Activated naive CD8-positive, alpha-beta T cell treated with anti-CD3 and anti-CD28 coated beads for 36 hours (primary cell): ENCODE measurements around the gene SBNO1. TPM values are rescaled to one million over a fixed set of nuclear protein-coding genes. Genes with fewer than 3 reads are reported as not detected.
"Not testable (repeated sequence)": the region's sequence is repeated elsewhere in the genome, so short reads cannot be mapped to it uniquely, and the experiment has no call there.

Experiments used
- DNase-seq: peaks from one replicate; pipeline ENCODE4 v3.0.0; 2021
- H3K27ac Mint-ChIP-seq: one replicate; pipeline ENCODE4 v1.8.0; 2022; ENCODE audit warnings: mild to moderate bottlenecking, moderate library complexity, mixed read lengths
- H3K27me3 Mint-ChIP-seq: one replicate; pipeline ENCODE4 v1.8.0; 2022; ENCODE audit warnings: mild to moderate bottlenecking, mixed read lengths
- H3K36me3 Mint-ChIP-seq: one replicate; pipeline ENCODE4 v1.8.0; 2021; ENCODE audit warnings: mild to moderate bottlenecking, mixed read lengths
- H3K4me1 Mint-ChIP-seq: one replicate; pipeline ENCODE4 v1.8.0; 2021; ENCODE audit warnings: mixed read lengths
- H3K4me3 Mint-ChIP-seq: one replicate; pipeline ENCODE4 v1.8.0; 2022; ENCODE audit warnings: mild to moderate bottlenecking, moderate library complexity, mixed read lengths
- H3K9me3 Mint-ChIP-seq: one replicate; pipeline ENCODE4 v1.8.0; 2022; ENCODE audit warnings: mixed read lengths
- total RNA-seq, 2 experiments: library from RNA; stranded (reverse); gene quantifications; one replicate each; pipeline ENCODE4 v1.2.3, GENCODE V29; 2021

The SBNO1 gene
- total RNA-seq, 2 experiments from 2014 or later = 50.8 to 50.9 TPM

DNA sequence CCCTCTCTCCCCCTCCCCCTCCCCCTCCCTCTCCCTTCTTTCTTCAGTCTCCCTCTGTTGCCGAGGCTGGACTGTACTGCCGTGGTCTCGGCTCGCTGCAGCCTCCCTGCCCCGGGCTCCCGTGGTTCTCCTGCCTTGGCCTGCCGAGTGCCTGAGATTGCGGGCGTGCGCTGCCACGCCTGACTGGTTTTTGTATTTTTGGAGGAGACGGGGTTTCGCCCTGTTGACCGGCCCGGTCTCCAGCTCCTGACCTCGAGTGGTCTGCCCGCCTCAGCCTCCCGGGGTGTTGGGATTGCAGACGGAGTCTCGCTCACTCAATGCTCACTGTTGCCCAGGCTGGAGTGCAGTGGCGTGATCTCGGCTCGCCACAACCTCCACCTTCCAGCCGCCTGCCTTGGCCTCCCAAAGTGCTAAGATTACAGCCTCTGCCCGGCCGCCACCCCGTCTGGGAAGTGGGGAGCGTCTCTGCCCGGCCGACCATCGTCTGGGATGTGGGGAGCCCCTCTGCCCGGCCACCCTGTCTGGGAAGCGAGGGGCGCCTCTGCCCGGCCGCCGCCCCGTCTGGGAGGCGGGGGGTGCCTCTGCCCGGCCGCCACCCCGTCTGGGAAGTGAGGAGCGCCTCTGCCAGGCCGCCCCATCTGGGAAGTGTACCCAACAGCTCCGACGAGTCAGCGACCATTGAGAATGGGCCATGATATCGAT is 7.2 kb upstream of the SBNO1 start:
- not testable (repeated sequence) for H3K4me1 Mint-ChIP-seq, DNase-seq, H3K27ac Mint-ChIP-seq, H3K4me3 Mint-ChIP-seq, H3K27me3 Mint-ChIP-seq, H3K9me3 Mint-ChIP-seq, H3K36me3 Mint-ChIP-seq

DNA sequence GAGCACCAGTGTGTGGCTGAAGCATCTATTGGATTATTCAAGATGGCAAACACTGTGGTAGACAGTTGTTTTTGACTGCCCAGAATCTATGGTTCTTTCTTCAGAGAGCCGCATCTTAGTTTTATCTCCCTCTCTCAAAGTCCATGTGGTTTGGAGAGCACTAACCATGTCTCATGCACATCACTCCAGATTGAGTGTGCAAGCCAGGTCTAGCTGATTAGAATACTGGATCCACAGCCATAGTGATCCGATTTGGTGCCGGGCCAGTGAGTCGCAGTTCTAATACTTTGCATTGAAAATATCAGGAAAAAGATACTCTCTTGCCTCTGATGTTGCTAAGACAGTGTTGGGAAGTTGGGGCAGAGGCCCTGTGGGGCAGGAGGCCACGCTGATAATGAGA is 4.6 kb upstream of the SBNO1 start:
- Mint-ChIP-seq H3K4me3 (no peak overlapping the region), H3K36me3 (no peaks in the 10 kb centered on the region), H3K27ac (no peak overlapping the region), H3K27me3 (no peaks in the 10 kb centered on the region), H3K4me1 (peaks cover 3% of the 10 kb centered on the region), H3K9me3 (no peaks in the 10 kb centered on the region)
- DNase-seq = no peak

DNA sequence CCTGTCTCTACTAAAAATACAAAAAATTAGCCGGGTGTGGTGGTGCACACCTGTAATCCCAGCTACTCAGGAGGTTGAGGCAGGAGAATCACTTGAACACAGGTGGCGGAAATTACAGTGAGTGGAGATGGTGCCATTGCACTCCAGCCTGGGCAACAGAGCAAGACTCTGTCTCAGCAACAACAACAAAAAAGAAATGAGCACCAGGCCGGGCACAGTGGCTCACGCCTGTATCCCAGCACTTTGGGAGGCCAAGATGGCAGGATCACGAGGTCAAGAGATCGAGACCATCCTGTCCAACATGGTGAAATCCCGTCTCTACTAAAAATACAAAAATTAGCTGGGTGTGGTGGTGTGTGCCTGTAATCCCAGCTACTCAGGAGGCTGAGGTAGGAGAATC is 3.8 kb upstream of the SBNO1 start:
- H3K4me3 Mint-ChIP-seq, H3K36me3 Mint-ChIP-seq, H3K4me1 Mint-ChIP-seq, H3K27me3 Mint-ChIP-seq, DNase-seq, H3K9me3 Mint-ChIP-seq, H3K27ac Mint-ChIP-seq: not testable (repeated sequence)

DNA sequence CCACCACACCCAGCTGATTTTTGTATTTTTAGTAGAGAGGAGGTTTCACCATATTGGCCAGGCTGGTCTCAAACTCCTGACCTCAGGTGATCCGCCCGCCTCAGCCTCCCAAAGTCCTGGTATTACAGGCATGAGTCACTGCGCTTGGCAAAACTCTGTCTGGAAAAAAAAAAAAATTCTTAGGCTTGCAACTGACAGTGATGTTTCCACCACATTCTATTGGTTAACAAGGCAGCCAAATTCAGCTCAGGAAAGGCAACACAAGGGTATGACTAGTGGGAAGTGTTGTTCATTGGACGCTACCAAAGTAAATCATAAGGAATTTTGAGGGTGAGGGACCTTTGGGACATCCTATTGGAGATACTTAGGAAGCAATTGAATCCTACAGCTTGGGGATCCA is 2.9 kb upstream of the SBNO1 start:
- Mint-ChIP-seq H3K4me1 (peaks cover 12% of the 10 kb centered on the region), H3K27ac (no peak overlapping the region), H3K4me3 (no peak overlapping the region), H3K36me3 (peaks cover 1% of the 10 kb centered on the region), H3K9me3 (no peaks in the 10 kb centered on the region), H3K27me3 (no peaks in the 10 kb centered on the region)
- no peak for DNase-seq

DNA sequence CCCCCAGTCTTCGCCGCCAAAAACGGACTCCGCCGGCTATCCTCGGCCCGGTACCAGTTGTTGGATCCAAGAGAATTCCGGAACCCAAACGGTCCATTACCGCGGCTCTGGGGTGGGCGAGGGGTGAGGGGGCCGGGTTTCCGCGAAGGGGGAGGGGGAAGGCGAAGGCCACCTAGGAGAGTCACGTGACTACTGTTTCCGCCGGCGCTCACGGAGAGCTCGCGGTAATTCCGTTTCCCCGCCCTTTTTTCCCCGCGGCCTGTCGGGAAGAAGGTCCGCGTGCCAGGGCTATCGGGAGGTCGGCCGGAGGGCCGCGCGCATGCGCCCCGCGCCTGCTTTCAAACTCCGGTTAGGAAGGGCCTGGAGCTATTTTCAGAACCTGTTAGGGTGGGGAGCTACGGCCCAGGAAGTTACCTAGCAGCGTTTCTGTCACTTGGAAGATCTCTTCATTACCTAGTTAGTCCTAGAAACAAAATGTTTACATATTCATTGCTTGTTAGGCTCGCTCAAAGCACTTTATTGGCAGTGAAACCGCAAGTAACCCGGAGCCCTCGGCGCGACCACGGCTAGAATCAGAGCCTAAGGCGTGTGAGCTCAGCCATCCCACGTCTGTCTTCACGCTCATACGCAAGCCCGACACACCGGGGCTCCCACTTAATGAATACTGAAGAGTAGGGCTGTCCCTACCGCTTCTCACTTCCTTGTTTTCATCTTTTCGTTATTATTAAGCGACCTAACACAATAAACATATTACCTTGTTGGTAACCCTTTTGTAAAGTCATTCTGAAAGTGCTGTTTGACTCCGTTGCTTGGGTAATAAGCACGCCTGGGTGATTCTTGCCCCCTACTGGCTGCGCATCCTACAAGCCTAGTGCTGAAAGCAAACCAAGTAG is 624 bp upstream of the SBNO1 start:
- peaks cover 1% of the 10 kb centered on the region for H3K36me3 Mint-ChIP-seq
- no peaks in the 10 kb centered on the region for H3K9me3 Mint-ChIP-seq
- H3K27me3 Mint-ChIP-seq = no peaks in the 10 kb centered on the region
- H3K27ac Mint-ChIP-seq = peak overlapping the region; percentile 98
- peaks cover 16% of the 10 kb centered on the region for H3K4me1 Mint-ChIP-seq
- peak; percentile 97 for DNase-seq
- peak overlapping the region; percentile 89 for H3K4me3 Mint-ChIP-seq

DNA sequence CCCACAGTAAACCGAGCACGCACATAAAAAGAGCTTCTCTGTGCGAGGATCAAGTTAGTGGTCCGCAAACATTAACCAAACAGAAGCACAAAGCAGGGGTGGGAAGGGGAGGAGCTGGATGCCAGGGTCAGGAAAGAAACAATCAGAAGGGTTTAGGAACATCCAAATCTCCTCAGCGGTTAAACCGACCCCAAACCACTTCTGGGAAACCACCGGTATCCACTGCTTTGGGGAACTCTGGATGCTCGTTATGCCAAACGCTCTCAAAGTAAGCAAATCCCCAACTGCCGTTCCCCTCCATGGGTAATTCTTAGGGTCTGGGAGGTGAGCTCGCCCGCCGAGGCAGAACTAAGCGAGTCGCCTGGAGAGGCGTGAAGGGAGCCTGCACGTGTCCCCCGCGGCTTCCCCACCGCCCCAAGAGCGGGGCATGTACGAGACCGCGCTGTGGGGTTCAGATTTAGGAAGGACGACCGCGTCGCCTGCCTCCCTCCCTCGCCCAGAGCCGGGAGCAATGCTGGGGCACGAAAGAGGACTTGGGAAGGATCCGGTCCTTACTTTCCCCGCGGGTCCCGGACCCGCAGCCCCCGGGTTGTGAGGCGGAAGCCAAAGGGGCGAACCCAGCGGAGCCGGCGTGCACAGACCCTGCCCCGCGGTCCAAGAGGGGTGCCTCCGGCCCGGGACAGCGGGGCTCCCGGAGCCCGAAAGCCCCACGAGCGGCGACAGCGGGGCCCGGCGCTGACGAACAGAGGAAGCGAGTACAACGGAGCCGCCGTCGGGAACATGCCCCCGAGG is 711 bp downstream of the SBNO1 start:
- peak overlapping the region; percentile 95 for H3K27ac Mint-ChIP-seq
- H3K36me3 Mint-ChIP-seq = peaks cover 1% of the 10 kb centered on the region
- peak; percentile 44 for DNase-seq
- H3K4me3 Mint-ChIP-seq = peak overlapping the region; percentile 93
- H3K4me1 Mint-ChIP-seq = peaks cover 16% of the 10 kb centered on the region
- H3K9me3 Mint-ChIP-seq = no peaks in the 10 kb centered on the region
- H3K27me3 Mint-ChIP-seq = no peaks in the 10 kb centered on the region

DNA sequence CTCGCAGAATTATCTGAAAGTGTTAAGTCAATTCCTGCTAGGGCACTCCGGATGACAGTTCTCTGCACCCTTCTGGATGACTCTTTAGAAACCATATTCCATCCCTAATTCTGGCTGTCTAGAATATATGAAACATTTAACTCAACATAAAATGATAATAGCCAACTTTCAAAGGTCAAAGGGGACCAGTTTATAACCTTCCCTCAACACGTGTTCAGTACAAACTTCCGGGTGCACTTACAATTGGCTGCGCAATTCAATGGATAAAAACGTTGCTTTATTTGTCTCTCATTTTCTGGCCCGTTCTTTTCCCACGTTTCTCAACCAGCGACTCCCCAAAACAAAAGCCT is 1.3 kb downstream of the SBNO1 start:
- no peaks in the 10 kb centered on the region for H3K9me3 Mint-ChIP-seq
- peaks cover 1% of the 10 kb centered on the region for H3K36me3 Mint-ChIP-seq
- DNase-seq = no peak

DNA sequence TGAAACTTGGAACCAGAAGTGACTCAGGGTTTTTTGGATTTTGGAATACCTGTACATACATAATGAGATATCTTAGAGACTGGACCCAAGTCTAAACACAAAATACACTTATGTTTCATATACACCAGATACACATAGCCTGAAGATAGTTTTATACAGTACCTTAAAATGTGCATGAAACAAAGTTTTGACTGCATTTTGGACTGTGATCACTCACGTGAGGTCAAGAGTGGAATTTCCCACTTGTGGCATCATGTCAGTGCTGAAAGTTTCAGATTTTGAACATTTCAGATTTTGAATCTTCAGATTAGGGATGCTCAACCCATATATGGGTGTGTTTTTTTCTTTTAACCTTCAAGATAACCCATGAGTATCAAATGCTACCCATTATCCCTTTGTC is 6.6 kb downstream of the SBNO1 start:
- DNase-seq = no peak
- no peak overlapping the region for H3K27ac Mint-ChIP-seq
- no peaks in the 10 kb centered on the region for H3K27me3 Mint-ChIP-seq
- H3K9me3 Mint-ChIP-seq = no peaks in the 10 kb centered on the region
- H3K4me3 Mint-ChIP-seq = no peak overlapping the region
- H3K4me1 Mint-ChIP-seq = peaks cover 42% of the 10 kb centered on the region
- no peaks in the 10 kb centered on the region for H3K36me3 Mint-ChIP-seq

More for the DNA sequence above, 1.3 kb downstream of the SBNO1 start:
- peak overlapping the region; percentile 95 for H3K27ac Mint-ChIP-seq
- peak overlapping the region; percentile 93 for H3K4me3 Mint-ChIP-seq
- peaks cover 16% of the 10 kb centered on the region for H3K4me1 Mint-ChIP-seq
- H3K27me3 Mint-ChIP-seq = no peaks in the 10 kb centered on the region

DNA sequence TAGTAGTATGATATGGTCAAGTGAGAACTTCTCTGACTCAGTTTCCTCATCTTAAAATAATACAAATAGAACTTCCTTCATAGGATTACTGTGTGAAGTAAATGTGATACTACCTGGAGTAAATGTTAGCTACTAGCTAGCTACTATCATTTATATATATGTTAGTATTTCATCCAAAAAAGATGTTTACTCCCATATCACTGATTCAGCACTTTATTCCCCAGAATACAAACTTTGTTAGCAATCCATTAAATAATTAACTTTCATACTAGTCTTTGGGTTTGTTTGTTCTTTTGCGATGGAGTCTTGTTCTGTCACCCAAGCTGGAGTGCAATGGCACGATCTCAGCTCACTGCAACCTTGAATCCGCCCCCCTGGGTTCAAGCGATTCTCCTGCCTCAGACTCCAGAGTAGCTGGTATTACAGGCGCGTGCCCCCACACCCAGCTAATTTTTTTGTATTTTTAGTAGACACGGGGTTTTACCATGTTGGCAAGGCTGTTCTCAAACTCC is 8.4 kb downstream of the SBNO1 start:
- DNase-seq = no peak
- H3K4me1 Mint-ChIP-seq = peaks cover 56% of the 10 kb centered on the region
- H3K27me3 Mint-ChIP-seq = no peaks in the 10 kb centered on the region
- no peaks in the 10 kb centered on the region for H3K9me3 Mint-ChIP-seq
- H3K4me3 Mint-ChIP-seq = no peak overlapping the region
- H3K27ac Mint-ChIP-seq = no peak overlapping the region
- H3K36me3 Mint-ChIP-seq = peaks cover 3% of the 10 kb centered on the region

DNA sequence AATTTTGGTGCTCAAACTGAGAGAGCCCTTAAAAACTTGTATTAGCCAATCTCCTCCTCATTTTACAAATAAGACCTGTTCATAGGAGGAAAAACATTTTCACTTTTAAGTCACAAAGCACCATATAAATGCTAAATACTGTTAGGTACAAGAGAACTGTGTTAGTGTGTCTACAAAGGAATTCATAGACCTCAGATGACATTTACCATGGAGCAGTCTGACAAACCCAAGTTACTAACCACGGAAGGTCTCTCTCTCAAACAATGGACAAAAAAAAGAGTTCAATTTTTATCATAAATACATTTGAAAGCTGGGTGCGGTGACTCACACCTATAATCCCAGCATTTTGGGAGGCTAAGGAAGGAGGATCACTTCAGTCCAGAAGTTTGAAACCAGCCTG is 10.0 kb downstream of the SBNO1 start:
- peaks cover 5% of the 10 kb centered on the region for H3K36me3 Mint-ChIP-seq
- H3K9me3 Mint-ChIP-seq = no peaks in the 10 kb centered on the region
- peak overlapping the region; percentile 4 for H3K27ac Mint-ChIP-seq
- H3K4me3 Mint-ChIP-seq = no peak overlapping the region
- DNase-seq = no peak
- peaks cover 52% of the 10 kb centered on the region for H3K4me1 Mint-ChIP-seq
- no peaks in the 10 kb centered on the region for H3K27me3 Mint-ChIP-seq

DNA sequence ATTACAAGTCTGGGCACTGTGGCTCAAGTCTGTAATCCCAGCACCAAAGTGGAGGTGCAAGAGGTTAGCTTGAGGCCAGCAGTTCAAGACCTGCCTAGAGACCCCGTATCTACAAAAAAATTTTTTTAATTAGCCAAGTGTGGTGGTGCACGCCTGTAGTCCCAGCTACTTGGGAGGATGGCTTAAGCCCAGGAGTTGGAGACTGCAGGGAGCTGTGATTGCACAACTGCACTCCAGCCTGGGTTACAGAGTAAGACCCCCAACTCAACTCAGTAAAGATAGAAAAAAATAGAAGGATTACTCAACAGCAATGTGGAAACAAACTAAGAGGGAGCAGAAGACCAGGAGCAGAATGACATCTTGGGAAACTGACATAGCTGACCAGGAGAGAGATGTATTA is 13.3 kb downstream of the SBNO1 start:
- no peaks in the 10 kb centered on the region for H3K27me3 Mint-ChIP-seq
- DNase-seq = no peak
- H3K9me3 Mint-ChIP-seq = no peaks in the 10 kb centered on the region
- no peak overlapping the region for H3K4me3 Mint-ChIP-seq
- peaks cover 39% of the 10 kb centered on the region for H3K4me1 Mint-ChIP-seq
- H3K27ac Mint-ChIP-seq = no peak overlapping the region
- H3K36me3 Mint-ChIP-seq = peaks cover 12% of the 10 kb centered on the region

DNA sequence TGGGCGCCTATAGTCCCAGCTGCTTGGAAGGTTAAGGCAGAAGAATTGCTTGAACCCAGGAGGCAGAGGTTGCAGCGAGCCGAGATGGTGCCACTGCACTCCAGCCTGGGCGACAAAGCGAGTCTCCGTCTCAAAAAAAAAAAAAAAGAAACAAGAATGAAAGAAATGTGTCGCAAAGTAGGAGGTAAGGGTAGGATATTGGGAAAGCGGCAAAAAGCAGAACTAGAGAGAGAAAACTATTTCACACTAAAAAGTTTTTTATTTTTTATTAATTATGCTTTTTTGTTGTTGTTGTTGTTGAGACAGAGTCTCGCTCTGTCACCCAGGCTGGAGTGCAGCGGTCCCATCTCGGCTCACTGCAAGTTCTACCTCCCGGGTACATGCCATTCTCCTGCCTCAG is 17.7 kb downstream of the SBNO1 start:
- H3K27ac Mint-ChIP-seq = no peak overlapping the region
- DNase-seq = no peak
- no peak overlapping the region for H3K4me3 Mint-ChIP-seq
- peaks cover 7% of the 10 kb centered on the region for H3K4me1 Mint-ChIP-seq
- H3K9me3 Mint-ChIP-seq = no peaks in the 10 kb centered on the region
- H3K27me3 Mint-ChIP-seq = no peaks in the 10 kb centered on the region
- H3K36me3 Mint-ChIP-seq = peaks cover 12% of the 10 kb centered on the region

DNA sequence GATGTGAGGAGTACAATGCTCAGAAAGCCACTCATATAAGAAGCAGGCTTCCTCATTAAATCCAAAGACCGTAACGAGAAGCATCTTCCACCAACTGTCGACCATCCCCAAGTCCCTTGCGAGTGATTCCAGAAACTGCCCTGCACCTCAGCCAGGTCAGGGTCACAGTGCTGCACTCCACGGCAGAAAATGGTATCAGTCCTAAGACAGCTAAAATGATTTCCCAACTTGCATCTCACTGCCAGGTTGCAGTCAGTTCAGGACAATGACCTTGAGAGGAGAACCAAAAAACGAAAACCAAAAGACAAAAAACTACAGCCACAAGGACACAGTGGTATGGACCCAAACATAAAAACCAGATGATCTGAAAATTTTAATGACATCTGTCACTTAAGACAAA is 20.6 kb downstream of the SBNO1 start:
- Mint-ChIP-seq H3K4me1 (no peaks in the 10 kb centered on the region), H3K36me3 (peaks cover 17% of the 10 kb centered on the region), H3K27me3 (no peaks in the 10 kb centered on the region), H3K4me3 (no peak overlapping the region), H3K9me3 (no peaks in the 10 kb centered on the region), H3K27ac (no peak overlapping the region)
- no peak for DNase-seq

DNA sequence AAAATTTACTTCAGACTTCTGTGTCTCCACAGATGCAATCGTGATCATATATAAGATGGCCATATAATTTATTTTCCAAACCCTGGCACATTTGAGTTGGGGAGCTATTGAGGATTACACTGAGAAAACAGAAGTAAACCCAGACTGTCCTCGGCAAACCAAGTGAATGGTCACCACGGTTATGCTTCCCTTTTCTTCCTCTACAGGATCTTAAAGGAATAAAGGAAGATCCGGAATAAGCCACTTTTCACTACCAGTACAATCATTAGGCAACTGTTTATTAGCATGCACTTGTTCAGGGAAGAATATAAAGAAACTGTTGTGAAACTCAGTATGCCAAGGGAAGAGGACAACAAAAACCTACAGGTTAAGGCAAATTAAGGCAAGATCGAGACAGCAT is 27.6 kb downstream of the SBNO1 start:
- Mint-ChIP-seq H3K4me1 (peaks cover 9% of the 10 kb centered on the region), H3K27ac (no peak overlapping the region), H3K36me3 (peaks cover 19% of the 10 kb centered on the region), H3K9me3 (no peaks in the 10 kb centered on the region), H3K4me3 (no peak overlapping the region), H3K27me3 (no peaks in the 10 kb centered on the region)
- DNase-seq = no peak

DNA sequence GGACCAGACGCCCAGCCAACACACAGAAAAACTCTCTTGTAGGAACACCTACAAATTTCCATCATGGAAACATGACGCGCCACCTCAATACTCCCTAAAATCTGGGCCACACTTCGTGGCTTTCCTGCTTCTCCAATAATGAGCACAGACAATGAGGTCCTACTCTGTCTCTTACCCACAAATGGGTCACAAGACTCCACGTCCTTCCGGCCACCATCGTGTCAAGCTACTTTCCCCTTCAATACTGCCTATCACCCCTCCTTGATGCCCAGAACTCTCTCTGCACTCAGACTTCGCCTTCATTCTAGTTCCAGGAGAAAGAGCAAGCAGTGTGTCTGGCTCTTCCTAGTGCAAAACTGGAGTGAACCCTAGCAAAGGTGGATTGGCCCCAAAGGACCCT is 28.1 kb downstream of the SBNO1 start:
- DNase-seq = no peak
- Mint-ChIP-seq H3K36me3 (peaks cover 24% of the 10 kb centered on the region), H3K4me1 (peaks cover 9% of the 10 kb centered on the region), H3K27ac (peak overlapping the region; percentile 55), H3K9me3 (no peaks in the 10 kb centered on the region), H3K4me3 (no peak overlapping the region), H3K27me3 (no peaks in the 10 kb centered on the region)
